ENCODE data around the gene DGCR8. TPM values are rescaled to one million over a fixed set of nuclear protein-coding genes. Genes with fewer than 3 reads are reported as not detected.

Gene DGCR8
- polyA plus RNA-seq, 1 donor = 36.5 TPM

DNA sequence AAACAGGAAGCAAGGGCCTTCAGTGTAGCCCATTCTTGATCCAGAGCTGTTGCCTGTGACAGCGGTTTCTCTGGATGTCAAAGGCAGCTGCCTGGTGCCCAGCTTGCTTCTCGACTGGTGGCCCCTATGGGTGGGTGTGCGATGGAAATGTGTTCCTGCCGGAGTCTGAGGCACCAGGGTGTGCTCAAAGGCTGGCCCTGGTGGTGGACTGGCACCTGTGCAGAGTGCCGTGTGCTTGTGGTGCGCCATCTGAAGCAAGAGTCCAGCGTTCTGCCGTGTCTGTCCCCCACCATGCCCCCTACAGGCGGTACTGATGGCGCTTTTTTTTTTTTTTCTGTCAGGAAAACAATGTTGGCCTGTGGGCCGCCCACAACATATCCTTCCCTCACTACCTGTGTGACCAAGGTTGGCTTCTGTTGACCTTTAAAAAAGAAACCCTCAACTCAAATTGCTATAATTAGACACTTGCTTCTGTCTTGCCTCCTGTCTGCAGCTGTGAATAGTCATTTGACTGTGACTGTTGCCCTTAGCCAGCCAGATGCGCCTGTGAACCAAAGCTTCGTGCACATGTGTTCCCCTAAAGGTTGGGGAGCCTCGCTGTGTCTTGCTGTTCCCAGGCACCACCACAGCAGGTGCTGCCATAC is 31.1 kb downstream of the DGCR8 start:
- no peaks in the 10 kb centered on the region for H3K27me3 ChIP-seq (ENCODE audit: control insufficient read depth, insufficient read depth, low read length)
- no peak for DNase-seq
- H3K27ac ChIP-seq (ENCODE audit: low read length) = no peak overlapping the region
- WGBS (ENCODE audit: insufficient coverage, low lambda C conversion rate) = no CpG with 5 or more reads among the region's 14 CpGs
- H3K4me1 ChIP-seq (ENCODE audit: control insufficient read depth, insufficient read depth, low read length) = peaks cover 6% of the 10 kb centered on the region
- peaks cover 3% of the 10 kb centered on the region for H3K9me3 ChIP-seq (ENCODE audit: control insufficient read depth, low read depth, low read length)
- H3K4me3 ChIP-seq (ENCODE audit: low read length) = no peak overlapping the region
- H3K36me3 ChIP-seq (ENCODE audit: control insufficient read depth, insufficient read depth, low read length) = peaks cover 91% of the 10 kb centered on the region

GRCh38 chr22:20111689-20112622 is 31.9 kb downstream of the DGCR8 start:
- Histone ChIP-seq H3K36me3 (ENCODE audit: control insufficient read depth, insufficient read depth, low read length) (peaks cover 83% of the 10 kb centered on the region), H3K27ac (ENCODE audit: low read length) (no peak overlapping the region), H3K4me1 (ENCODE audit: control insufficient read depth, insufficient read depth, low read length) (peaks cover 6% of the 10 kb centered on the region), H3K4me3 (ENCODE audit: low read length) (no peak overlapping the region), H3K27me3 (ENCODE audit: control insufficient read depth, insufficient read depth, low read length) (no peaks in the 10 kb centered on the region), H3K9me3 (ENCODE audit: control insufficient read depth, low read depth, low read length) (peaks cover 3% of the 10 kb centered on the region)
- no peak for DNase-seq
- no CpG with 5 or more reads among the region's 7 CpGs for WGBS (ENCODE audit: insufficient coverage, low lambda C conversion rate)

GRCh38 chr22:20112623-20113511 is 32.8 kb downstream of the DGCR8 start:
- WGBS (ENCODE audit: insufficient coverage, low lambda C conversion rate) = no CpG with 5 or more reads among the region's 26 CpGs
- DNase-seq = no peak
- Histone ChIP-seq H3K9me3 (ENCODE audit: control insufficient read depth, low read depth, low read length) (peaks cover 3% of the 10 kb centered on the region), H3K36me3 (ENCODE audit: control insufficient read depth, insufficient read depth, low read length) (peaks cover 74% of the 10 kb centered on the region), H3K4me1 (ENCODE audit: control insufficient read depth, insufficient read depth, low read length) (peaks cover 6% of the 10 kb centered on the region), H3K27ac (ENCODE audit: low read length) (no peak overlapping the region), H3K4me3 (ENCODE audit: low read length) (no peak overlapping the region), H3K27me3 (ENCODE audit: control insufficient read depth, insufficient read depth, low read length) (no peaks in the 10 kb centered on the region)

- peaks cover 65% of the 10 kb centered on the region for H3K36me3 ChIP-seq (ENCODE audit: control insufficient read depth, insufficient read depth, low read length)
- WGBS (ENCODE audit: insufficient coverage, low lambda C conversion rate) = no CpG with 5 or more reads among the region's 19 CpGs
- H3K4me1 ChIP-seq (ENCODE audit: control insufficient read depth, insufficient read depth, low read length) = peaks cover 6% of the 10 kb centered on the region
Measured at GRCh38 chr22:20113551-20114310, 33.7 kb downstream of the DGCR8 start.

GRCh38 chr22:20114506-20115475 is 34.8 kb downstream of the DGCR8 start:
- no peak for DNase-seq
- no peak overlapping the region for H3K27ac ChIP-seq (ENCODE audit: low read length)
- WGBS (ENCODE audit: insufficient coverage, low lambda C conversion rate) = no CpG with 5 or more reads among the region's 36 CpGs
- H3K9me3 ChIP-seq (ENCODE audit: control insufficient read depth, low read depth, low read length) = peaks cover 2% of the 10 kb centered on the region
- H3K4me3 ChIP-seq (ENCODE audit: low read length) = no peak overlapping the region
- H3K4me1 ChIP-seq (ENCODE audit: control insufficient read depth, insufficient read depth, low read length) = peaks cover 9% of the 10 kb centered on the region
- H3K36me3 ChIP-seq (ENCODE audit: control insufficient read depth, insufficient read depth, low read length) = peaks cover 65% of the 10 kb centered on the region
- H3K27me3 ChIP-seq (ENCODE audit: control insufficient read depth, insufficient read depth, low read length) = no peaks in the 10 kb centered on the region

More at GRCh38 chr22:20113551-20114310, 33.7 kb downstream of the DGCR8 start:
- H3K9me3 ChIP-seq (ENCODE audit: control insufficient read depth, low read depth, low read length) = peaks cover 3% of the 10 kb centered on the region
- H3K27ac ChIP-seq (ENCODE audit: low read length) = no peak overlapping the region
- H3K27me3 ChIP-seq (ENCODE audit: control insufficient read depth, insufficient read depth, low read length) = no peaks in the 10 kb centered on the region
- DNase-seq = no peak
- H3K4me3 ChIP-seq (ENCODE audit: low read length) = no peak overlapping the region

- Histone ChIP-seq H3K4me1 (ENCODE audit: control insufficient read depth, insufficient read depth, low read length) (peaks cover 9% of the 10 kb centered on the region), H3K27ac (ENCODE audit: low read length) (peak within 1 kb of the TSS; percentile 61), H3K9me3 (ENCODE audit: control insufficient read depth, low read depth, low read length) (no peaks in the 10 kb centered on the region), H3K36me3 (ENCODE audit: control insufficient read depth, insufficient read depth, low read length) (peaks cover 66% of the 10 kb centered on the region), H3K4me3 (ENCODE audit: low read length) (peak within 1 kb of the TSS; percentile 96), H3K27me3 (ENCODE audit: control insufficient read depth, insufficient read depth, low read length) (no peaks in the 10 kb centered on the region)
- peak in 1 of 2 donors; percentile 30 for DNase-seq
- WGBS (ENCODE audit: insufficient coverage, low lambda C conversion rate) = 60% methylated on average over 1 of the region's 30 CpGs
Measured at GRCh38 chr22:20115691-20116375, 35.8 kb downstream of the DGCR8 start, which contains the start of gene RANBP1. Gene RANBP1 (plus strand): TSS chr22:20116104. CDS start chr22:20116185, 81 bp downstream.

DNA sequence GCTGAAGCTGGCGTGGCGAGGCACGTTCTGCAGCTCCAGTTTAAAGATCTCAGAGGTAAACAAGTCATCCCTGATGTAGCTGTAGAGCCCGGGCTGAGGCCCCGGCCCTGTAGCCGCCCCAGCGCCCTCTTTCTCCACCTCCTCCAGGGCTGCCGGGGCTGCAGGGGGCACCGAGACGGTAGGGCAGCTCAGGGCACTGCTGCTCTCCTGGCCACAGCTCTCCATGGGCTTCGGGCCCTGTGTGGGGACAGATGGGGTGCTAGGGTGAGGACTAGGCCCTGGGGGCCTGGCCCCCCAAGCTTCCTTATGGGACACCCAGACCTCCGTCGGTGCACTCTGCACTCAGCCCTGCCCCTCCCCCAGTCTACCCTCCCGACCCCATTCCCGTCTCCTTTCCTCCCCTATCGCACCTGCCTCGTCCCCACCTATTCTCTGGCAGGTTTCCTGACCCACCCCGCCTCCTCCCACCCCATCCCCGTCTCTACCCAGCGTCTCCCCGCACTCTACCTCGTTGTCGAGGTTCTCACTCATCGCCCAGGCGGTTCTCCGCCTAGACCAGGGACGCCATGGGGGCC is 36.4 kb downstream of the DGCR8 start:
- no peak for DNase-seq
- Histone ChIP-seq H3K36me3 (ENCODE audit: control insufficient read depth, insufficient read depth, low read length) (peaks cover 63% of the 10 kb centered on the region), H3K4me1 (ENCODE audit: control insufficient read depth, insufficient read depth, low read length) (peaks cover 9% of the 10 kb centered on the region), H3K9me3 (ENCODE audit: control insufficient read depth, low read depth, low read length) (no peaks in the 10 kb centered on the region), H3K27me3 (ENCODE audit: control insufficient read depth, insufficient read depth, low read length) (no peaks in the 10 kb centered on the region), H3K4me3 (ENCODE audit: low read length) (peak overlapping the region; percentile 96), H3K27ac (ENCODE audit: low read length) (peak overlapping the region; percentile 61)
- WGBS (ENCODE audit: insufficient coverage, low lambda C conversion rate) = no CpG with 5 or more reads among the region's 27 CpGs

DNA sequence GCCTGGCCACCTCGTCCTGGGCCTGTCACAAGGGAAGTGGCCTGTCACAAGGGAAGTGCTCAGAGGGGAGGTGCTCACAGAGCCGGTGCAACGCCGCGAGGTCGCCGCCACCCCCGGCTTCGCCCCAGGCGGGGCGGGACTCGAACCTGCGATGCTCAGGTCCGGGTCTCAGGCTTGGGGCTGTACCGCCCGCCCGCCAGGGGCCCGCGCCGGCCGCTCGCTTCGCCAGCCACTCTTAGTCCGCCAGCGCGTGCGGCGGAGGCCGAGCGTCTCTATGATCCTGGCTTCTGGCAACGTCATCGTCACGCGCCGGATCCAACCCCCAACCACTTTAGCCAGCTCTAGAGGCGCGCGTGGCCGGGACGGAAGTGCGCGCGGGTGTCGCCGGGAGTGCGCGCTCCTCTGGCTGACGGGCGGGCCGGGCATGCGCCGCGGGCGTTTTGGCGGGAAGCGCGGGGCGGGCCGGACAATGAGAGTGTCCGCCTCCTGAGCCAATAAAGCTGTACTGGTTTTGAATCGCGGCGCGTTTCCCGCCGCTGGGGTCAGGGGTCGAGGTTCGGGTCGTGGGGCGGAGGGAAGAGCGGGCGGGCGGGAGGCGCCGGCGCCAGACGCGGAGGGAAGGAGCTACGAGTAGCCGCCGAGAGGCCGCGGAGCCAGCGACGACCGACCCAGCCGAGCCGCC is 37.1 kb downstream of the DGCR8 start, which contains the start of gene TRMT2A:
Gene TRMT2A (minus strand): TSS at position 276 of the 682 bp plus-strand sequence. CDS start 320 bp downstream, outside the sequence.
- H3K4me3 ChIP-seq (ENCODE audit: low read length) = peak within 1 kb of the TSS; percentile 96
- H3K36me3 ChIP-seq (ENCODE audit: control insufficient read depth, insufficient read depth, low read length) = peaks cover 65% of the 10 kb centered on the region
- H3K27ac ChIP-seq (ENCODE audit: low read length) = peak within 1 kb of the TSS; percentile 61
- peak; percentile 98 to 99 for DNase-seq
- H3K4me1 ChIP-seq (ENCODE audit: control insufficient read depth, insufficient read depth, low read length) = peaks cover 9% of the 10 kb centered on the region
- H3K9me3 ChIP-seq (ENCODE audit: control insufficient read depth, low read depth, low read length) = no peaks in the 10 kb centered on the region
- no peaks in the 10 kb centered on the region for H3K27me3 ChIP-seq (ENCODE audit: control insufficient read depth, insufficient read depth, low read length)
- no CpG with 5 or more reads among the region's 88 CpGs for WGBS (ENCODE audit: insufficient coverage, low lambda C conversion rate)

All from large intestine (tissue), 3 donors.